ENCODE data around the gene EIF1AD. TPM values are rescaled to one million over a fixed set of nuclear protein-coding genes. Genes with fewer than 3 reads are reported as not detected.

EIF1AD gene
- total and polyA plus RNA-seq, 9 of the 15 experiments (the other 6 are each of a cell fraction or from before 2014, with no cell fraction given), result 50.1 to 98.8 (median 58.7) TPM

- TF ChIP-seq FOXJ2 (tag; IDR thresholded peaks at IDR 0.05) (no peak), CEBPZ (IDR thresholded peaks at IDR 0.05; ENCODE audit: borderline replicate concordance, low read depth, low read length) (no peak), ZNF766 (CRISPR knock-in tag; conservative IDR thresholded peaks at IDR 0.05) (no peak), BRD4 (IDR thresholded peaks at IDR 0.05) (peak; percentile 92), POLR3A (IDR thresholded peaks at IDR 0.05; ENCODE audit: borderline replicate concordance, extremely low read depth, insufficient read depth, insufficient read length) (no peak), L3MBTL2 (IDR thresholded peaks at IDR 0.05) (peak; percentile 76; the same call in 1 of the 2 replicates), NFYB (IDR thresholded peaks at IDR 0.05; ENCODE audit: extremely low read depth, insufficient read length) (no peak), KDM5B (IDR thresholded peaks at IDR 0.05; ENCODE audit: insufficient replicate concordance, low read depth, low read length) (peak; percentile 91), ZNF639 (CRISPR knock-in tag; conservative IDR thresholded peaks at IDR 0.05 in 1 of 2, IDR thresholded peaks at IDR 0.05 in 1 of 2) (peak in 1 of 2 experiments; percentile 97; a peak in 2 of 4 replicates), SREBF1 (IDR thresholded peaks at IDR 0.05; ENCODE audit: borderline replicate concordance, low read depth, low read length) (no peak), HDGF (IDR thresholded peaks at IDR 0.05) (no peak), MXI1 (IDR thresholded peaks at IDR 0.05; ENCODE audit: low read depth, low read length) (peak; percentile 74; the same call in 1 of the 2 replicates), HCFC1 (IDR thresholded peaks at IDR 0.05; ENCODE audit: low read depth, low read length) (peak; percentile 91), KAT8 (IDR thresholded peaks at IDR 0.05; ENCODE audit: low read depth) (peak; percentile 77; the same call in 1 of the 2 replicates), FOXJ3 (CRISPR knock-in tag; IDR thresholded peaks at IDR 0.05) (no peak), ZNF592 (IDR thresholded peaks at IDR 0.05) (no peak), KAT7 (CRISPR knock-in tag; IDR thresholded peaks at IDR 0.05; ENCODE audit: borderline replicate concordance) (peak; percentile 79), RFX7 (CRISPR knock-in tag; IDR thresholded peaks at IDR 0.05) (no peak)
Measured at GRCh38 chr11:66001942-66002647, at the start of gene EIF1AD, which contains the start of gene BANF1 (continued).

Data from K562 (cell line).